Activated CD4-positive, CD25-positive, alpha-beta regulatory T cell treated with anti-CD3 and anti-CD28 coated beads, Interleukin-2, amount 50 U/mL, for 16 hours (primary cell): Measurements from ENCODE around the gene ZDHHC20.
"Not testable (repeated sequence)": the region's sequence is repeated elsewhere in the genome, so short reads cannot be mapped to it uniquely, and the experiment has no call there.

Experiments
- DNase-seq: peaks from one replicate; pipeline ENCODE4 v3.0.0-alpha.2; 2020; ENCODE audit warnings: low read depth, low spot score

The ZDHHC20 gene

GRCh38 chr13:21435687-21436151 is 23.4 kb downstream of the ZDHHC20 start:
- DNase-seq = peak; percentile 12

- no peak for DNase-seq
Measured at GRCh38 chr13:21435231-21435630, 23.9 kb downstream of the ZDHHC20 start.

GRCh38 chr13:21434588-21434987 is 24.5 kb downstream of the ZDHHC20 start:
- DNase-seq = no peak

- DNase-seq = no peak
Measured at GRCh38 chr13:21429211-21429610, 29.9 kb downstream of the ZDHHC20 start.

- DNase-seq = no peak
Measured at GRCh38 chr13:21427741-21428140, 31.4 kb downstream of the ZDHHC20 start.

GRCh38 chr13:21426238-21426637 is 32.9 kb downstream of the ZDHHC20 start:
- DNase-seq = no peak

- no peak for DNase-seq
Measured at GRCh38 chr13:21420706-21421105, 38.4 kb downstream of the ZDHHC20 start.

GRCh38 chr13:21413013-21413412 is 46.1 kb downstream of the ZDHHC20 start:
- no peak for DNase-seq

- DNase-seq = not testable (repeated sequence)
Measured at GRCh38 chr13:21410453-21410852, 48.6 kb downstream of the ZDHHC20 start.

- DNase-seq = no peak
Measured at GRCh38 chr13:21405309-21405708, 53.8 kb downstream of the ZDHHC20 start.

- no peak for DNase-seq
Measured at GRCh38 chr13:21402586-21403307, 56.4 kb downstream of the ZDHHC20 start.

- DNase-seq = no peak
Measured at GRCh38 chr13:21399741-21400140, 59.4 kb downstream of the ZDHHC20 start.

- DNase-seq = no peak
Measured at GRCh38 chr13:21395953-21396352, 63.1 kb downstream of the ZDHHC20 start.

- no peak for DNase-seq
Measured at GRCh38 chr13:21389124-21389523, 70.0 kb downstream of the ZDHHC20 start.

GRCh38 chr13:21385710-21386109 is 73.4 kb downstream of the ZDHHC20 start:
- no peak for DNase-seq

GRCh38 chr13:21383090-21383489 is 76.0 kb downstream of the ZDHHC20 start:
- DNase-seq = no peak

GRCh38 chr13:21376998-21377985 is 81.8 kb downstream of the ZDHHC20 start:
- DNase-seq = not testable (repeated sequence)

- no peak for DNase-seq
Measured at GRCh38 chr13:21372530-21372929, 86.6 kb downstream of the ZDHHC20 start.

GRCh38 chr13:21371011-21371410 is 88.1 kb downstream of the ZDHHC20 start:
- no peak for DNase-seq

- DNase-seq = no peak
Measured at GRCh38 chr13:21365574-21365973, 93.5 kb downstream of the ZDHHC20 start.

- no peak for DNase-seq
Measured at GRCh38 chr13:21364916-21365315, 94.2 kb downstream of the ZDHHC20 start.

GRCh38 chr13:21364357-21364756 is 94.7 kb downstream of the ZDHHC20 start:
- no peak for DNase-seq
